DND-41 (cell line): ENCODE measurements around the gene SPAG16.

Source experiments
- EZH2 ChIP-seq: IDR thresholded peaks from 3 replicates; pipeline ENCODE4 v1.6.1; 2012; ENCODE audit warnings: borderline replicate concordance, low read depth, mild to moderate bottlenecking, moderate library complexity, low read length, inconsistent platforms; ENCODE audit not compliant: severe bottlenecking
- TF ChIP-seq, protein P1 (sequence below): IDR thresholded peaks from 2 replicates; pipeline ENCODE4 v1.5.1; 2012; ENCODE audit warnings: borderline replicate concordance, low read length, moderate library complexity, mild to moderate bottlenecking; ENCODE audit not compliant: poor library complexity, severe bottlenecking; ENCODE audit errors: extremely low read depth

DNA sequence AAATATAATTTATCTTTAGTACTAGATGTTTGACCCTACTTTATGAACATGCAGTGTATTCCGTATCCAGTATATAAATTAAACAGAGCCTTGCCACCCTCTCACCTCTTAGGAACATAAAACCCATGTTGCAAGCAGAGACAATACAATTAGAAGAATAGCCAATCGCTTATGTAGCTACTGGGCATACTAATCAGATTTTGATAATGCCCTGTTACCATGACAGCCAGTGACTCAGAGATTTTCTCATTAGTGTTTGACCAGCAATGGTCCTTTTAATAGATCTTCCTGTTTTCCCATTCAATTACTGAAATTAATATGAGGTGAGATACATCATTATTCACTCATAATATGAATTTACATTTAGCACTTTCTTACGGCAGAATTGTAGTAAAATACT, 579.3 kb downstream of the SPAG16 start:
- TF ChIP-seq EZH2: no peak
- TF ChIP-seq, protein P1, sequence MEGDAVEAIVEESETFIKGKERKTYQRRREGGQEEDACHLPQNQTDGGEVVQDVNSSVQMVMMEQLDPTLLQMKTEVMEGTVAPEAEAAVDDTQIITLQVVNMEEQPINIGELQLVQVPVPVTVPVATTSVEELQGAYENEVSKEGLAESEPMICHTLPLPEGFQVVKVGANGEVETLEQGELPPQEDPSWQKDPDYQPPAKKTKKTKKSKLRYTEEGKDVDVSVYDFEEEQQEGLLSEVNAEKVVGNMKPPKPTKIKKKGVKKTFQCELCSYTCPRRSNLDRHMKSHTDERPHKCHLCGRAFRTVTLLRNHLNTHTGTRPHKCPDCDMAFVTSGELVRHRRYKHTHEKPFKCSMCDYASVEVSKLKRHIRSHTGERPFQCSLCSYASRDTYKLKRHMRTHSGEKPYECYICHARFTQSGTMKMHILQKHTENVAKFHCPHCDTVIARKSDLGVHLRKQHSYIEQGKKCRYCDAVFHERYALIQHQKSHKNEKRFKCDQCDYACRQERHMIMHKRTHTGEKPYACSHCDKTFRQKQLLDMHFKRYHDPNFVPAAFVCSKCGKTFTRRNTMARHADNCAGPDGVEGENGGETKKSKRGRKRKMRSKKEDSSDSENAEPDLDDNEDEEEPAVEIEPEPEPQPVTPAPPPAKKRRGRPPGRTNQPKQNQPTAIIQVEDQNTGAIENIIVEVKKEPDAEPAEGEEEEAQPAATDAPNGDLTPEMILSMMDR: no peak
